ENCODE data around the gene ABI3BP. TPM values are rescaled to one million over a fixed set of nuclear protein-coding genes. Genes with fewer than 3 reads are reported as not detected.

ABI3BP gene
- total and polyA plus RNA-seq, 11 donors, result 7.8 to 96.6 (median 26.4) TPM

DNA sequence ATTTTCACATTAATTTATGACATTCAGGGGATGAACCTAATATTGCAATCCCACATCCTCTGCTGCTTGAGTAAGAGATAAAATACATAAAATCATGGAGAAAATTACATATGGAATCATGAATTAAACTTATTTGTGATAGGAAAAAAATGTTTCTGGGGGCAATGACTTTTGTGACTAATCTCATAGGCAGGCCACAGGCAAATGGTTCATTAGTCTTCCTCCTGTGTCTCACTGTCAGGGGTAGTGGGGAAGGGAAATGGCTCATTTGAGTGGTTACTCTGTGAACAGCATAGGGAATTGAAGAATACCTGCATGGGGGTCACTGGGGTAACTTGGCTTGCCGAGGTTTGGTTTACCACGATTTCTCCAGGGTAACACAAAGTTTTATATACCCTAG is 211.9 kb downstream of the ABI3BP start:
- TF ChIP-seq POLR2A (IDR thresholded peaks at IDR 0.05) (no peak), CTCF (IDR thresholded peaks at IDR 0.05) (no peak)
- ATAC-seq (no peak), DNase-seq (no peak)
- Histone ChIP-seq H3K36me3 (peaks cover 0 to 36% (median 0%) of the 10 kb centered on the region in 9 donors), H3K4me1 (peaks cover 0 to 9% (median 0%) of the 10 kb centered on the region in 12 donors), H3K27ac (no peak overlapping the region), H3K9me3 (peaks cover 0 to 14% (median 4%) of the 10 kb centered on the region in 12 donors), H3K4me3 (no peak overlapping the region), H3K27me3 (no peaks in the 10 kb centered on the region)
- WGBS, 4 donors, result 79 to 97% (median 90%) methylated on average over 2 of the region's 2 CpGs
- intact Hi-C loops (cut with DNase I), result loop anchor here in 1 of 10 donors (10.0 kb wide), 1 partner anchor 316 kb away; no protein-coding TSS in a partner anchor

DNA sequence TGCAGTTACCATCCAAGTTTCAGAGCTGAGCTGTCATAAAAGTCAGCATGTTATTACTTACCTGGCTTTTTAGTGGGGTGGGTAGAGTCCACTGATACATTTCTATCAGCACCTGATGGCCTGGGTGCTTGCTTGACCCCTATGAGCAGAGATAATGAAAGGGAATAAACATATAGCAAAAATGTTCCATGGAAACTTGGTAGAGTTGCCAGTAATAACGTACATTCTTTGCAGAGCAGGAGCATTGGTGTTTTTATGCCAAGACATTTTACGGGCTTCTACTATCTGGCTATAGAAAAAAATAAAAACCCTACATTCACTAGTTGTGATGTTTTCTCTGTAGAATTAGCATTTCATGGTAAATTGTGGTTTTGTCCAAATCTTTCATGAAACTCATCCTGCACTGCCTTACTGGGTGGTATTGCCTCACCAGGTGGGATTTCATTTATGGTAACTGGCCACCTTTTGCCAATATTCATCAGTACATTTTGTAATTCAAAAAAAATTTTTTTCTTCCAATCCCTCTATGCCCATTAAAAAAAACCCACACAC is 213.1 kb downstream of the ABI3BP start:
- TF ChIP-seq POLR2A (IDR thresholded peaks at IDR 0.05) (no peak), CTCF (IDR thresholded peaks at IDR 0.05) (no peak)
- no peak overlapping the region for H3K27ac ChIP-seq
- no peak for DNase-seq
- peaks cover 0 to 9% (median 0%) of the 10 kb centered on the region in 12 donors for H3K4me1 ChIP-seq
- 80 to 93% (median 87%) methylated on average over 2 of the region's 2 CpGs for WGBS, 4 donors
- no peak overlapping the region for H3K4me3 ChIP-seq
- no peak for ATAC-seq
- intact Hi-C loops (cut with DNase I), result loop anchor here in 1 of 10 donors (10.0 kb wide), 1 partner anchor 315 kb away; no protein-coding TSS in a partner anchor
- peaks cover 0 to 2% (median 0%) of the 10 kb centered on the region in 12 donors for H3K9me3 ChIP-seq
- H3K36me3 ChIP-seq, result peaks cover 0 to 36% (median 0%) of the 10 kb centered on the region in 9 donors
- H3K27me3 ChIP-seq, result no peaks in the 10 kb centered on the region

DNA sequence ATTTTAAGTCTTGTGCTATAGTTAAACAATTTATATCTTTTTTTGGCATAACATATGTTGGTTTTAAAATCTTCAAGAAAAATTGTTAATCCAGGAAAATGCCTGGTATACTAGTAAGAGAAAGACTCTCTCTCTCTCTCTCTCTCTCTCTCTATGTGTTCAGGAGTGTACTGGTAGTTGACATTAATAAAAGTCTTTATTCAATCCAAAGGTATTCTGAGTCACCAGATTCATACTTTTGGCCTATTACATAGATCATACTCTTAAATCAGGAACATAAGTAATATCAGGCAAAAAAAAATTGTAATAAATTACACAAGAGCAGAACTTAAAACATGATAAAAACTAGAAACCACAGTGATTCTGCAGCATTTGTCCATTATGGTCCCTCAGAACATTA is 213.7 kb downstream of the ABI3BP start:
- Histone ChIP-seq H3K27ac (no peak overlapping the region), H3K4me1 (peaks cover 0 to 9% (median 0%) of the 10 kb centered on the region in 12 donors), H3K4me3 (no peak overlapping the region), H3K36me3 (peaks cover 0 to 36% (median 0%) of the 10 kb centered on the region in 9 donors), H3K27me3 (no peaks in the 10 kb centered on the region), H3K9me3 (no peaks in the 10 kb centered on the region)
- intact Hi-C loops (cut with DNase I), result no loop called here
- ATAC-seq (no peak), DNase-seq (no peak)
- TF ChIP-seq POLR2A (IDR thresholded peaks at IDR 0.05) (no peak), CTCF (IDR thresholded peaks at IDR 0.05) (no peak)

DNA sequence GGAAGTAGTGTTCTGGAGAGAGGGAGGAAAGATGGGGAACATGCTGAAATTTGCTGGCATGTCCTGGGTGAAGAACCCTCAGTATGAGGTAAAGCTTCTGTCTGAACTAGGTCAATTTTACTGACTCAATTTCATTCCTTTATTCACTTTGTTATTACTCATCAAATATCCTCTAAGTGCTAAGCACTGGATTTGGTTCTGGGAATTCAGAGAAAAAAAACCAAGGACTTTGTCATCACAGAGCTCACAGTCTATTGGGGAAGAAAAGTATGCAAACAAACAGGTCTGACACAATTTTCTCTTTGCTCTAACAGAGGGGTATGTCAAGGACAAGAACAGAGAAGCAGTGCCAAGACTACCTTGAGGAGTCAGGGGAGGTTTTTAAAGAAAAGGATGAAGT is 215.9 kb downstream of the ABI3BP start:
- no peak overlapping the region for H3K27ac ChIP-seq
- TF ChIP-seq POLR2A (IDR thresholded peaks at IDR 0.05) (no peak), CTCF (IDR thresholded peaks at IDR 0.05) (no peak)
- ATAC-seq (no peak), DNase-seq (no peak)
- no peaks in the 10 kb centered on the region for H3K27me3 ChIP-seq
- intact Hi-C loops (cut with DNase I), result no loop called here
- H3K36me3 ChIP-seq, result peaks cover 0 to 47% (median 0%) of the 10 kb centered on the region in 9 donors
- peaks cover 0 to 3% (median 0%) of the 10 kb centered on the region in 12 donors for H3K4me1 ChIP-seq
- H3K4me3 ChIP-seq, result no peak overlapping the region
- H3K9me3 ChIP-seq, result no peaks in the 10 kb centered on the region
